SKM-1 (cell line): Measurements from ENCODE around the gene PDZD2.

Experiments used
- DNase-seq: peaks from one replicate; lab custom pipeline; 2025; ENCODE audit not compliant: unreplicated experiment; lab: John Stamatoyannopoulos, UW

PDZD2 gene

GRCh38 chr5:32123058-32123805, 484.3 kb downstream of the PDZD2 start:
- DNase-seq: no peak

- DNase-seq: no peak
Observed at GRCh38 chr5:32123889-32124676, 485.2 kb downstream of the PDZD2 start.

- DNase-seq: no peak
Observed at GRCh38 chr5:32126691-32127090, 487.8 kb downstream of the PDZD2 start.

GRCh38 chr5:32127711-32128110, 488.8 kb downstream of the PDZD2 start:
- no peak for DNase-seq

GRCh38 chr5:32129074-32129598, 490.2 kb downstream of the PDZD2 start:
- DNase-seq: no peak

GRCh38 chr5:32130865-32131264, 491.9 kb downstream of the PDZD2 start:
- DNase-seq: no peak

GRCh38 chr5:32131604-32132003, 492.7 kb downstream of the PDZD2 start:
- DNase-seq: no peak

- no peak for DNase-seq
Observed at GRCh38 chr5:32132757-32133156, 493.8 kb downstream of the PDZD2 start.

GRCh38 chr5:32135086-32135485, 496.2 kb downstream of the PDZD2 start:
- no peak for DNase-seq

GRCh38 chr5:32136342-32136741, 497.4 kb downstream of the PDZD2 start:
- no peak for DNase-seq

- DNase-seq: no peak
Observed at GRCh38 chr5:32138839-32139493, 500.0 kb downstream of the PDZD2 start.

GRCh38 chr5:32143617-32144377, 504.9 kb downstream of the PDZD2 start:
- no peak for DNase-seq

- DNase-seq: no peak
Observed at GRCh38 chr5:32144378-32145207, 505.7 kb downstream of the PDZD2 start.

- no peak for DNase-seq
Observed at GRCh38 chr5:32145378-32145777, 506.4 kb downstream of the PDZD2 start.

- no peak for DNase-seq
Observed at GRCh38 chr5:32147236-32147635, 508.3 kb downstream of the PDZD2 start.

GRCh38 chr5:32147959-32148358, 509.0 kb downstream of the PDZD2 start:
- no peak for DNase-seq

- DNase-seq: no peak
Observed at GRCh38 chr5:32150366-32150765, 511.4 kb downstream of the PDZD2 start.

GRCh38 chr5:32151198-32151597, 512.3 kb downstream of the PDZD2 start:
- DNase-seq: no peak

GRCh38 chr5:32153723-32154122, 514.8 kb downstream of the PDZD2 start:
- no peak for DNase-seq

- DNase-seq: no peak
Observed at GRCh38 chr5:32155211-32155610, 516.3 kb downstream of the PDZD2 start.
